Stimulated activated CD4-positive, alpha-beta T cell treated with anti-CD3 and anti-CD28 coated beads, Interleukin-4, amount 100 ng/mL, for 24 hours (primary cell): Measurements from ENCODE around the gene HOXB13.

Source experiments
- DNase-seq: peaks from one replicate; pipeline ENCODE4 v3.0.0-alpha.2; 2020

HOXB13 gene

GRCh38 chr17:48704361-48705248, 23.9 kb downstream of the HOXB13 start:
- no peak for DNase-seq

GRCh38 chr17:48701864-48702532, 26.6 kb downstream of the HOXB13 start:
- DNase-seq, result no peak

GRCh38 chr17:48693178-48693577, 35.4 kb downstream of the HOXB13 start:
- no peak for DNase-seq

DNA sequence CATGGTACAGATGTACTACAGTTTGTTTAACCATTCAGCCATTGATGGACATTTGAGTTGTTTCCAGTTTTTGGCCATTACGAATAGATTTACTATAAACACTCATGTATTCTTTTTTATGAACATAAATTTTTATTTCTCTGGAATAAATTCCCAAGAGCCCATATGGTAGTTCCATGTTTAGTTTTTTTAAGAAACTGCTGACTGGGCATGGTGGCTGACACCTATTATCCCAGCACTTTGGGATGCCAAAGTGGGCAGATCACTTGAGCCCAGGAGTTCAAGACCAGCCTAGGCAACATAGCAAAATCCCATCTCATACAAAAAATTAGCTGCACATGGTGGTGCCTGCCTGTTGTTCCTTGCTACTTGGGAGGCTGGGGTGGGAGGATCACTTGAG, 36.5 kb downstream of the HOXB13 start:
- DNase-seq, result no peak

DNA sequence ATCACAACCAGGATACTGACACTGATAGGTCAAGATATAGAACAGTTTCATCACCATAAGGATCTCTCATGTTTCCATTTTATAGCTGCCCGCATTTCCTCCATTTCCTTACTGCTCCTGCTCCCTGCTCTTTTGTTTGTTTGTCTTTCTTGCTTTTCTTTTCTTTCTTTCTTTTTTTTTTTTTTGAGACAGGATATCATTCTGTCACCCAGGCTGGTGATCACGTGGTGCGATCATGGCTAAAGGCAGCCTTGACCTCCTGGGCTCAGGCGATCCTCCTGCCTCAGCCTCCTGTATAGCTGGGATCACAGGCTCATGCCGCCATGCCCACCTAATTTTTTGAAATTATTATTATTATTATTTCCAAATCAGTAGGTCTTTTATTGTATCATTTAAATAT, 37.9 kb downstream of the HOXB13 start:
- DNase-seq, result no peak

GRCh38 chr17:48681609-48682008, 46.9 kb downstream of the HOXB13 start:
- DNase-seq, result no peak

DNA sequence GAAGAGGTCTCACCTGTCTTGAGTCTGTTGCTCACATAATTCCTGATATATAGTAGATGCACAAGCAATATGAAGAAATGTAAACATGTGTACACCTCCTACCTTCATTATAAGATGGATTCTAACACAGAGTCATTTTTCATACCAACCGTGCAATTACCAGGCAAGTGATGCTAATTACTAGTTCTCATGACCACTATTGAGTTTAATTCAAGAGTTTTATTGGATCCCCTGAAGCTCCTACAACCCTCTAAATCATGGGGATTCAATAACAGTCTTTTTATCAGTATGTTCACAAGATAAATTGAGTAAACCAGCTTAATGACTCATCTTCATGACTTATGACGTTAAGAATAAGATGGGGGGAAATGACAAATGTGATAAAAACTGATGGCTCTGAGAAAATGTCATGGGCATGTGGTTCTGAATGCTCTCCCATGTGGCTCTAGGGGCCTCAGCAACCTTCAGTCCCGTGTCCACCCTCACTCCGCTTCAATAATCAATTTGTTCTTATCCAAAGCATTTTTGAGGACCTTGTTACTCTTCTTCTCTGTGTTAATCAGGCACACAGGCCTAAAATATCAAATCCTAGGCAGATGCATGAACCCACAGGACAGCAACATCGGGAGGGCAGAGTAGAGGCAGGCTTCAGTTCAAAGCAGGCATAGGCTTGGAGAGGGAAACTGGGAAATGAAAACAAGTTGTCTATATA, 49.0 kb downstream of the HOXB13 start:
- DNase-seq, result no peak

DNA sequence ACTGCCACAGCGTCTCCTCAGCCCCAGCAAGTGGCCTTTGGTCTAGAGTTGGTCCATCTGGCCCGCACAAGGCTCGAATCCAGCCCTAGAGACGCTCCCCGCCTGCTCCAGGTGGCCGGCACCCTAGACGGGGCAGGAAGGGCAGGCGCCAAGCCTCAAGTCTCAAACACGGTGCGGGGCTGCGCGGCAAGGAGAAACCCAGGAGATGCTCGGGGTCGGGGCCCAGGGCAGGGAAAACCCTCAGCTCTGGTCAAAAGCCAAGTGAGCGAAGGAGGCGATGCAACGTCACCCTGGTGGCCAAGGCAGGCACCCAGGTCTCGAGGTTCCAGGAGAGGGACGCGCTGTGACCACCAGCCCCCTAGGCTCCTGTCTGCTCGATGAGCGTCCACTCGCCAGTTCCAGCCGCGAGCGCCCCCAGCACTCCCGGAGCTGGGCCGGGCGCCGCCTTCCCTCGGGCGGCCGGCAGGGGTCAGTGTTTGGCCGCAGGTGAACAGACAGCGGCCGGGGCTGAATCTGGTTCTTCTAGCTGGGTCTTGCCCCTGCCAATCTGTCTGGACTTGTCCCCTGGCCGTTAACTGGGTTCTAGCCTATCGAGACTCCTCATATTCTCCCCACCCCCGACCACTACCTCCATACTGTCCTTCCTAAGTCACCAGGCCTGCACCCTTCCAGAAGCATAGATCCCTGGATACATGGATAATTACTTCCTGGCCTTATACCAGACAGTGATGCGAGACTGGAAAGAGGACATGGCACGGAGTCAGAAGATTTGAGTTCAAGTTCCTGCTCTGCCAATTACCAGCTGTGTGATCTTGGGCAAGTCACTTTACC, 50.2 kb downstream of the HOXB13 start:
- peak; percentile 71 for DNase-seq

DNA sequence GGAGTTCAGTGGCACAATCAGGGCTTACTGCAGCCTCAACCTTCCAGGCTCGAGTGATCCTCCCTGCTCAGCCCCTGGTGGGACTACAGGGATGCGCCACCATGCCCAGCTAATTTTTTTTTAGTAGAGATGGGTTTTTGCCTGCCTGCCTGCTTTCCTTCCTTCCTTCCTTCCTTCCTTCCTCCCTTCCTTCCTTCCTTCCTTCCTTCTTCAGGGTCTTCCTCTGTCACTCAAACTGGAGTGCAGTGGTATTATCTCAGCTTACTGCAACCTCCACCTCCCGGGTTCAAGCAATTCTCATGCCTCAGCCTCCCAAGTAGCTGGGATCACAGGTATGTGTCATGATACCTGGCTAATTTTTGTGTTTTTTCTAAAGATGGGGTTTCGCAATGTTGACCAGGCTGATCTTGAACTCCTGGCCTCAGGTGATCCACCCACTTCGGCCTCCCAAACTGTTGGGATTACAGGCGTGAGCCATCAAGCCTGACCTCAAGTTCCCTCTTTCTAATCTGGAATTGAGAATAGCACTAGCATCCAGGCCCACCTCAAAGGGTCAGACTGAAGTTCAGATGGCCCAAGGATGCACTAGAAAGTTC, 51.5 kb downstream of the HOXB13 start:
- DNase-seq, result no peak
